ENCODE measurements around the gene RIN1. TPM values are rescaled to one million over a fixed set of nuclear protein-coding genes. Genes with fewer than 3 reads are reported as not detected.

RIN1 gene
- total RNA-seq, 2 experiments from 2014 or later: 1.2 to 1.6 TPM

DNA sequence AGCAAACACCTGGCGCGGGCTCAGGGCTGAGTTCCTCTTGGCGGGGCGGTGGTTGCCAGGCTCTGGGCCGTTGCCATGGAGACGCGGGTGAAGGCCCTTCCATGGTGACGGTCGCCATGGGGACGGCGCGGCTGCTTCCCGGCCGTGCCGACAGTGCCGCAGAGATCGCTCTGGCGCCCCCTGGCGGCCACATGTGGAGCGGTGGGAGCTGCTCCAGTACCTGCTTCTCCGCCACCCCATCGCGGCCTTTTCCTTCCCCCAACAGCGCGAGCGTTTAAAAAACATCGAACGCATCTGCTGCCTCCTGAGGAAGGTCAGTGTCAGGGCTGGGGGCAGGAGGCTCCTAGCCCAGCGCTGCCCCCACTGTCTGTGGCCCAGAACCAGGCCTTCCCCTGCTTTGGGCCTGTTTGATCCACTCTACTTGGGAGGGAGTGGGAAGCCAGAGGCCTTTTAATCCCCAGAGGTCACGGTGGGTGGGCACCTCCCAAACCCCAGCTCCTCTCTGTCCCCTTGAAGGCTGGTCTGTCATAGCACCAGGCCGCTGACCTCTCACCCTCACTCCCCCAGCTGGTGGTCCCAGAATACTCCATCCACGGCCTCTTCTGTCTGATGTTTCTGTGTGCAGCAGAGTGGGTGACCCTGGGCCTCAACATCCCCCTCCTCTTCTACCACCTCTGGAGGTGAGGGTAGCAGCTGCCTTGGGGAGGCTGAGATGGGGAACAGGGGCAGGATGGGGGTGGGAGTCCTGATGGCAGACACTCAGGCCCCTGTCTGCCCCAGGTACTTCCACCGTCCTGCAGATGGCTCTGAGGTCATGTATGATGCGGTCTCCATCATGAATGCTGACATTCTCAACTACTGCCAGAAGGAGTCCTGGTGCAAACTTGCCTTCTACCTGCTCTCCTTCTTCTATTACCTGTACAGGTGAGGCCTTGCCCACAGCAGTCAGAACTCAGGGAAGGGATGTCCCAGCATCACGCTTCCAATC lies 53.5 kb downstream of the RIN1 start:
- Histone ChIP-seq H3K27me3 (ENCODE audit: control insufficient read depth in 1 of 2, insufficient read depth in 2 of 2, low read length in 2 of 2) (no peaks in the 10 kb centered on the region), H3K36me3 (ENCODE audit: insufficient read depth, low read length) (peaks cover 11% of the 10 kb centered on the region), H3K27ac (ENCODE audit: low read depth in 1 of 2, low read length in 2 of 2) (peak overlapping the region in 1 of 2 donors; percentile 53), H3K9me3 (ENCODE audit: control insufficient read depth in 1 of 2, insufficient read depth in 1 of 2, low read length in 2 of 2) (no peaks in the 10 kb centered on the region), H3K4me3 (ENCODE audit: low read length) (no peak overlapping the region), H3K4me1 (ENCODE audit: insufficient read depth, low read length) (peaks cover 52% of the 10 kb centered on the region)
- ATAC-seq (ENCODE audit: poor library complexity) (peak; percentile 80), DNase-seq (peak; percentile 99 to 100 (median 100))
- peaks cover 10% of the 10 kb centered on the region for H3K36me3 Mint-ChIP-seq (ENCODE audit: low read depth)
- H3K4me1 Mint-ChIP-seq (ENCODE audit: low read depth): peaks cover 40% of the 10 kb centered on the region
- H3K9me3 Mint-ChIP-seq: no peaks in the 10 kb centered on the region
- H3K27me3 Mint-ChIP-seq: no peaks in the 10 kb centered on the region
- TF ChIP-seq, protein P1, sequence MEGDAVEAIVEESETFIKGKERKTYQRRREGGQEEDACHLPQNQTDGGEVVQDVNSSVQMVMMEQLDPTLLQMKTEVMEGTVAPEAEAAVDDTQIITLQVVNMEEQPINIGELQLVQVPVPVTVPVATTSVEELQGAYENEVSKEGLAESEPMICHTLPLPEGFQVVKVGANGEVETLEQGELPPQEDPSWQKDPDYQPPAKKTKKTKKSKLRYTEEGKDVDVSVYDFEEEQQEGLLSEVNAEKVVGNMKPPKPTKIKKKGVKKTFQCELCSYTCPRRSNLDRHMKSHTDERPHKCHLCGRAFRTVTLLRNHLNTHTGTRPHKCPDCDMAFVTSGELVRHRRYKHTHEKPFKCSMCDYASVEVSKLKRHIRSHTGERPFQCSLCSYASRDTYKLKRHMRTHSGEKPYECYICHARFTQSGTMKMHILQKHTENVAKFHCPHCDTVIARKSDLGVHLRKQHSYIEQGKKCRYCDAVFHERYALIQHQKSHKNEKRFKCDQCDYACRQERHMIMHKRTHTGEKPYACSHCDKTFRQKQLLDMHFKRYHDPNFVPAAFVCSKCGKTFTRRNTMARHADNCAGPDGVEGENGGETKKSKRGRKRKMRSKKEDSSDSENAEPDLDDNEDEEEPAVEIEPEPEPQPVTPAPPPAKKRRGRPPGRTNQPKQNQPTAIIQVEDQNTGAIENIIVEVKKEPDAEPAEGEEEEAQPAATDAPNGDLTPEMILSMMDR (IDR thresholded peaks at IDR 0.05): peak; percentile 91
- intact Hi-C loops (cut with DNase I, micrococcal nuclease): loop anchor here (1.0 to 10.0 kb wide), 3 partner anchors 14 to 428 kb away; partner anchors contain the start of genes CFL1 (in 1 of the 2) and RAB1B (in 1 of the 2)
- CTCF ChIA-PET: interaction anchor here (0.7 to 2.7 kb wide), 18 partner anchors 8 to 570 kb away, joined by 3 to 54 read pairs (median 4); partner anchors contain the start of genes BRMS1, KAT5, MRPL11 and MUS81
- H3K27ac Mint-ChIP-seq: peak overlapping the region; percentile 81
- H3K4me3 Mint-ChIP-seq: peak overlapping the region; percentile 79
- POLR2A ChIA-PET: interaction anchor here (0.9 to 6.5 kb wide), 6 partner anchors 8 to 393 kb away, joined by 3 to 34 read pairs (median 4); partner anchors contain the start of genes RAB1B and TMEM151A

Other genes with a start within 250 kb of the RIN1 start
- 10 to 100 TPM; 28.6 to 30.0 TPM for gene KLC2, start 78.7 kb downstream of the RIN1 start, total RNA-seq
- 10 to 100 TPM; 27.4 to 29.4 TPM for gene RAB1B, start 67.8 kb downstream of the RIN1 start, total RNA-seq
- gene CNIH2, start 58.3 kb downstream of the RIN1 start, total RNA-seq: 1 to 10 TPM; 4.1 to 6.2 TPM
- 10 to 100 TPM; 17.4 to 21.1 TPM for gene YIF1A, start 47.3 kb downstream of the RIN1 start, total RNA-seq
- gene TMEM151A, start 44.5 kb downstream of the RIN1 start, total RNA-seq: under 1 TPM; 0.11 to 0.14 TPM
- gene CD248, start 19.4 kb downstream of the RIN1 start, total RNA-seq: 1 to 10 TPM; 3.3 to 3.4 TPM
- 10 to 100 TPM; 52.7 to 58.4 TPM for gene BRMS1, start 8.7 kb upstream of the RIN1 start, total RNA-seq
- 1 to 10 TPM; 1.9 to 2.0 TPM for gene B4GAT1, start 11.2 kb upstream of the RIN1 start, total RNA-seq
- 1 to 10 TPM; 9.7 TPM for gene SLC29A2, start 35.3 kb upstream of the RIN1 start, total RNA-seq
- not detected for gene NPAS4, start 84.6 kb upstream of the RIN1 start, total RNA-seq
- gene MRPL11, start 102.4 kb upstream of the RIN1 start, total RNA-seq: 10 to 100 TPM; 17.7 to 21.0 TPM
- 10 to 100 TPM; 20.7 to 23.8 TPM for gene PELI3, start 130.5 kb upstream of the RIN1 start, total RNA-seq
- 10 to 100 TPM; 16.9 to 17.7 TPM for gene DPP3, start 144.0 kb upstream of the RIN1 start, total RNA-seq
- gene BBS1, start 174.2 kb upstream of the RIN1 start, total RNA-seq: 10 to 100 TPM; 11.7 to 11.9 TPM
- 10 to 100 TPM; 17.0 to 18.4 TPM for gene ZDHHC24, start 209.6 kb upstream of the RIN1 start, total RNA-seq
- under 1 TPM; 0.14 to 0.22 TPM for gene ACTN3, start 210.5 kb upstream of the RIN1 start, total RNA-seq
- 10 to 100 TPM; 16.0 to 16.8 TPM for gene CTSF, start 232.2 kb upstream of the RIN1 start, total RNA-seq